Peyer's patch (tissue), 4 donors: ENCODE data around the gene ACIN1. TPM values are rescaled to one million over a fixed set of nuclear protein-coding genes. Genes with fewer than 3 reads are reported as not detected.

Source experiments
- DNase-seq, 3 donors: peaks; one replicate each; pipeline ENCODE4 v3.0.0-alpha.2; 2017 to 2019
- H3K27ac ChIP-seq, 4 donors: fragments of 200-600 bp; sonication (generic); one replicate each; pipeline ENCODE4 v1.5.1; 2016 to 2019
- H3K27me3 ChIP-seq, 2 donors: fragments of 200-600 bp; sonication (generic); one replicate each; pipeline ENCODE4 v1.5.1; 2019
- H3K36me3 ChIP-seq, 3 donors: fragments of 200-600 bp; sonication (generic); one replicate each; pipeline ENCODE4 v1.5.1; 2016 to 2019
- H3K4me1 ChIP-seq, 4 donors: fragments of 200-600 bp; sonication (generic); one replicate each; pipeline ENCODE4 v1.5.1; 2016 to 2019
- H3K4me3 ChIP-seq, 4 donors: fragments of 200-600 bp; sonication (generic); 1 replicate in 3 of 4; 2 replicates in 1 of 4; pipeline ENCODE4 v1.5.1; 2016 to 2019; ENCODE audit warnings: mild to moderate bottlenecking in 1 of 4
- H3K9me3 ChIP-seq, 4 donors: fragments of 200-600 bp; sonication (generic); one replicate each; pipeline ENCODE4 v1.5.1; 2016 to 2019; ENCODE audit warnings: mild to moderate bottlenecking in 1 of 4
- CTCF ChIP-seq, 6 experiments: fragments of 450-650 bp in 4 of 6; fragments of 200-600 bp in 2 of 6; sonication (generic) in 1 of 6; IDR thresholded peaks; one replicate each; pipeline ENCODE4 v1.5.1; 2017 to 2019; ENCODE audit warnings: antibody characterized with exemption in 6 of 6, mild to moderate bottlenecking in 3 of 6, moderate library complexity in 1 of 6
- POLR2A ChIP-seq, 2 donors: fragments of 450-650 bp; IDR thresholded peaks; one replicate each; pipeline ENCODE4 v1.5.1; 2017; ENCODE audit warnings: antibody characterized with exemption in 2 of 2, mild to moderate bottlenecking in 2 of 2, moderate library complexity in 2 of 2
- total RNA-seq, 4 donors: library from RNA; depleted of rRNA; stranded (reverse); fragments of >200 nt; gene quantifications; one replicate each; pipeline ENCODE4 v1.1.0, GENCODE V29; 2016

ACIN1 gene
- total RNA-seq, 4 donors from 2014 or later, result 130 to 281 (median 238) TPM

- no peaks in the 10 kb centered on the region for H3K9me3 ChIP-seq
Measured at GRCh38 chr14:23021889-23022442, 73.0 kb downstream of the ACIN1 start.

GRCh38 chr14:23021434-23021833 lies 73.5 kb downstream of the ACIN1 start:
- Histone ChIP-seq H3K36me3 (peaks cover 0 to 18% (median 0%) of the 10 kb centered on the region in 3 donors), H3K4me1 (no peaks in the 10 kb centered on the region), H3K9me3 (no peaks in the 10 kb centered on the region), H3K4me3 (no peak overlapping the region), H3K27me3 (no peaks in the 10 kb centered on the region), H3K27ac (no peak overlapping the region)
- no peak for DNase-seq
- no peak for TF ChIP-seq CTCF (IDR thresholded peaks at IDR 0.05)
- no peak for TF ChIP-seq POLR2A (IDR thresholded peaks at IDR 0.05)

More at GRCh38 chr14:23021889-23022442, 73.0 kb downstream of the ACIN1 start:
- Histone ChIP-seq H3K27me3 (no peaks in the 10 kb centered on the region), H3K4me1 (no peaks in the 10 kb centered on the region), H3K27ac (no peak overlapping the region), H3K4me3 (no peak overlapping the region), H3K36me3 (peaks cover 0 to 23% (median 0%) of the 10 kb centered on the region in 3 donors)
- no peak for DNase-seq
- TF ChIP-seq POLR2A (IDR thresholded peaks at IDR 0.05) (no peak), CTCF (IDR thresholded peaks at IDR 0.05) (no peak)

- no peak for DNase-seq
- peaks cover 0 to 8% (median 0%) of the 10 kb centered on the region in 3 donors for H3K36me3 ChIP-seq
- H3K27ac ChIP-seq, result no peak overlapping the region
- no peaks in the 10 kb centered on the region for H3K9me3 ChIP-seq
- no peaks in the 10 kb centered on the region for H3K27me3 ChIP-seq
- H3K4me3 ChIP-seq, result no peak overlapping the region
- H3K4me1 ChIP-seq, result no peaks in the 10 kb centered on the region
- TF ChIP-seq POLR2A (IDR thresholded peaks at IDR 0.05) (no peak), CTCF (IDR thresholded peaks at IDR 0.05) (no peak)
Measured at GRCh38 chr14:23020143-23021128, 74.5 kb downstream of the ACIN1 start.

GRCh38 chr14:23018107-23018506 lies 76.8 kb downstream of the ACIN1 start:
- no peak overlapping the region for H3K27ac ChIP-seq
- no peak for TF ChIP-seq POLR2A (IDR thresholded peaks at IDR 0.05)
- TF ChIP-seq CTCF (IDR thresholded peaks at IDR 0.05), result no peak
- no peaks in the 10 kb centered on the region for H3K27me3 ChIP-seq
- no peak for DNase-seq
- no peaks in the 10 kb centered on the region for H3K4me1 ChIP-seq
- no peak overlapping the region for H3K4me3 ChIP-seq
- H3K9me3 ChIP-seq, result no peaks in the 10 kb centered on the region
- H3K36me3 ChIP-seq, result no peaks in the 10 kb centered on the region

GRCh38 chr14:23017091-23017490 lies 77.8 kb downstream of the ACIN1 start:
- Histone ChIP-seq H3K27me3 (no peaks in the 10 kb centered on the region), H3K9me3 (no peaks in the 10 kb centered on the region), H3K4me3 (no peak overlapping the region), H3K4me1 (no peaks in the 10 kb centered on the region), H3K36me3 (no peaks in the 10 kb centered on the region), H3K27ac (no peak overlapping the region)
- DNase-seq, result no peak
- TF ChIP-seq CTCF (IDR thresholded peaks at IDR 0.05) (no peak), POLR2A (IDR thresholded peaks at IDR 0.05) (no peak)
